C4-2B (cell line): ENCODE results near the gene UGT2B11.
"Not testable (repeated sequence)": the region's sequence is repeated elsewhere in the genome, so short reads cannot be mapped to it uniquely, and the experiment has no call there.

ENCODE experiments used
- H3K27ac ChIP-seq: fragments of 450-650 bp; 2 replicates; pipeline ENCODE4 v1.5.1; 2017
- CTCF ChIP-seq: fragments of 450-650 bp; conservative IDR thresholded peaks from 2 replicates; pipeline ENCODE4 v1.5.1; 2017; ENCODE audit warnings: mild to moderate bottlenecking
- ZFX ChIP-seq: fragments of 450-650 bp; IDR thresholded peaks from 2 replicates; pipeline ENCODE4 v1.6.1; 2017

The UGT2B11 gene

GRCh38 chr4:69214716-69215115 is at the start of gene UGT2B11:
Gene UGT2B11, minus strand, starts transcription at chr4:69214748. Its CDS starts 26 bp downstream, at chr4:69214722.
- TF ChIP-seq CTCF (no peak), ZFX (no peak)
- H3K27ac ChIP-seq: no peak within 1 kb of the TSS

DNA sequence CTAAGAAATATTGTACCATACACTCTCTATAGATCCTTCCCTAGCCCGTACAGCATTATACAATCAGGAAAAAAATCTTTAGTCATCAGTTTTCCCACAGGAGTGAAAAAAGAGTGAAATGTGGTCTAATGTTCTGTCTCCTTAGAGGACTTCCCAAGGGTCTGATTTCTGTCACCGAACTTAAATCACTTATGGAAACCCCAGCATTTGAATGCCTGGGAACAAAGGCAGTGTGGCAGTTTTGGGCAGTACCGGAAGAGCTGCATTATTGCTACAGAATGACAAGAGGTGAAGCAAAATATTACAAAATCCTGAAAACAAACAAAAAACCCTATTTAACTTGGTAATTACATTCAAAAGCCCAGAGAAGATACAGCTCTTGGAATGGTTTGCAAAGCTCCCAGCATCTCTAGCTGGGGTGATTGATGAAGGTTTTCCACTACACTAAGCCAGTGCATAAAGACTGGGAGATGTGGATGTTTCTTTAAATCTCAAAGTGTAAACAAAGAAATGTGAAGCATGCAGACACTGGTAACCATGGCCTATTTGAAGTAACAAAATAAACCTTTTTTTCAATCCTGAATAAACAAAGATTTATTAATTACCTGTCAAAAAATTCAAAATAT is 38.7 kb upstream of the UGT2B11 start:
- not testable (repeated sequence) for H3K27ac ChIP-seq

DNA sequence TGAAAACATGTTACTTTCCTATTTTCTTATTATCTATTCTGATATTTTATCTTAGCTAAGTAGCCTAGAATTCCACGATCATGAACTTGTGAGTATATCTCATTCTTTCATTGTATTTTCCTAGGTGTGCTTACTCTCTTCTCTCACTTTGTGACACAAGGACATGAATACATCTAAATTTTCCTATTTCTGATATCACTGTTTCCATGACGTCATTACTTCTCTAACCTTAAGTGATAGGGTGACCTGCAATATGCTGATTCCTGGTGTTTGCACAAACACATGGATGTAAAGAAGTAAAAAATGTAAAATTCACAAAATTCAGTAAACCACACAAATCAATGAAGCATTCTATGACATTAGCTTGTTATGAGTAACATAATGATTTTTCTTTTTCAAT is 36.3 kb upstream of the UGT2B11 start:
- not testable (repeated sequence) for H3K27ac ChIP-seq

DNA sequence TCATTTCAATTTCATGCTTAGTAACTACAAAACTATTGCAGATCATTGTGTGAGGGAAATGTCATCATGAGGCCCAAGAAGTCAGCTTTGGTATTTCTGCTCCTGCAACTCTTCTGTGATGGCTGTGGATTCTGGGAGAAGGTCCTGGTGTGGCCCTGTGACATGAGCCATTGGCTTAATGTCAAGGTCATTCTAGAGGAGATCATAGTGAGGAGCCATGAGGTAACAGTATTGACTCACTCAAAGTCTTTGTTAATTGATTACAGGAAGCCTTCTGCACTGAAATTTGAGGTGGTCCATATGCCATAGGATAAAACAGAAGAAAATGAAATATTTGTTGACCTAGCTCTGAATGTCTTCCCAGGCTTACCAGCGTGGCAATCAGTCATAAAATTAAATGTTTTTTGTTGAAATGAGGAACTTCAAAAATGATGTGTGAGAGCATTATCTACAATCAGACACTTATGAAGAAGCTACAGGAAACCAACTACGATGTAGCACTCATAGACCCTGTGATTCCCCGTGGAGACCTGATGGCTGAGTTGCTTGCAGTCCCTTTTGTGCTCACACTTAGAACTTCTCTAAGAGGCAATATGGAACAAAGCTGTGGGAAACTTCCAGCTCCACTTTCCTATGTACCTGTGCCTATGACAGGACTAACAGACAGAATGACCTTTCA is 28.2 kb upstream of the UGT2B11 start:
- not testable (repeated sequence) for H3K27ac ChIP-seq

- H3K27ac ChIP-seq: not testable (repeated sequence)
Measured at GRCh38 chr4:69241746-69242145, 27.2 kb upstream of the UGT2B11 start.

DNA sequence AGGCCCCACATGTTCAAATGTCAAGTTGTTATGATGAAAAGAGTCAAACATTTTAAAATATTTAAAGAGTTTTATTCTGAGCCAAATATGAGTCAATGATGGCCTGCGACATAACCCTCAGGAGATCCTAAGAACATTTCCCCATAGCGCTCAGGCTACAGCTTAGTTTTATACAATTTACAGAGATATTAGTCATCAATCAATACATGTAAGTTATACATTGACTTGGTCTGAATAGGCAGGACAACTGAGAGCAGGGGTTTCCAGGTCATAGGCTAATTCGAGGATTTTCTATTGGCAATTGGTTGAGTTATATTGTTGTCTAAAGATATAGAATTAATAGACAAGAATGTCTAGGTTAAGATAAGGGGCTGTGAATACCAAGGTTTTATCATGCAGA is 26.2 kb upstream of the UGT2B11 start:
- not testable (repeated sequence) for H3K27ac ChIP-seq

- TF ChIP-seq CTCF: 0 out of 2 replicates have a peak, but pooled peaks have one; percentile 5
- no peak for TF ChIP-seq ZFX
Measured at GRCh38 chr4:69239557-69240168, 25.1 kb upstream of the UGT2B11 start.

DNA sequence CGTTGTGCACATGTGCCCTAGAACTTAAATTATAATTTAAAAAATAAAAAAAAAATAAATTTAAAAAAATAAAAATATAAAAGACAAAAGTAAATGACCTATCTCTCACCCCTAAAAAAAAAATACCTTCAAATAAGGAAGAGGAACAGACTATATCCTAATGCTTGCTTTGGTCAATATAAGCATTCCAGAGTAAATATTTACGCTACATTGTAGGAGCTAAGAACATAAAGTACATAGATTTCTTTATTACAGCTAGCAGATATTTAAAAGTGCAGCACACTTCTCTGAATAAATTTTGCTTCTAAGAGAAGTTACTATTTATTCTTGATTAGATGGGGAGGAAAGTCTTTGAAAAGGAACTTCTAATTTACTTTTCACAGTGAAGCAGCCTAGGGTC is 24.5 kb upstream of the UGT2B11 start:
- no peak overlapping the region; the same call in 1 of the 2 replicates for H3K27ac ChIP-seq
- TF ChIP-seq ZFX (no peak), CTCF (no peak)

More at GRCh38 chr4:69239557-69240168, 25.1 kb upstream of the UGT2B11 start:
- peak overlapping the region; percentile 60; the same call in 1 of the 2 replicates for H3K27ac ChIP-seq

DNA sequence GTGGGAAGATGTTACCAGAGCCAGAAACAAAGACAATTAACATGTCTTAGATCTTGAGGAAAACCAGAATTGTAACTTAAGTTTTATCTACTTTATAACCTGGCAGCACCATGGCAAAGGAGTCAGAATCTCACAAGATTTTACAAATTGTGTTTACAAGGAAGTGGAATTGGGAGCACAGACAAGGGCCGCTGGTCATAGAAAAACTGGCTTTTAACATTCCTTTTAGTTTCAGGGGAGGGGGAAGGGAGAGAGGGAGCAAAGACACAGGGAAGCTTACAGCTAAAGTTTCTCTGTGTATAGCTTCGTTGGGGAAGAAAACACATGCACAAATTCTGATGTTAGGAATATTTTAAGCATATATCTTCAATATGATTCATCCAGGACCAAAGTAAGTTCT is 10.3 kb upstream of the UGT2B11 start:
- TF ChIP-seq ZFX (no peak), CTCF (no peak)
- no peak overlapping the region for H3K27ac ChIP-seq

GRCh38 chr4:69223277-69223676 is 8.7 kb upstream of the UGT2B11 start:
- 0 out of 2 replicates have a peak, but pooled peaks have one; percentile 10 for TF ChIP-seq CTCF
- not testable (repeated sequence) for H3K27ac ChIP-seq

DNA sequence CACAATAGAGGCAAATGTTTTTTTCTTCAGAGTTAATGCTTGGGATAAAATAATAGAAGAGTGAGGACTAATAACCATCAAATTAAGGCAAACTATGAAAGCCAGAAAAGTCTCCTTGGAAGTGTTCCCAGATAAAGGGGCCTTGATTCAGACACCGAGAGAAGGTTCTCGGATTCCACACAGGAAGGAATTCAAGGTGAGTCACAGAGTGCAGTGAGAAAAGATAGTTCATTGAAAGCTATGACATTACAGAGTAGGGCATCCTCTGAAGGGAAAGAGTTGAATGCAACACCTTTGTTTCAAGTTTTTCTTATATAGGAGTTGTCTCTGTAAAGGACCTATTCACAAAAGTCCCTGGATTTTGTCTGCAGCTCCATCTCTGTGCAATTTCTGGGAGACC is 3.9 kb upstream of the UGT2B11 start:
- not testable (repeated sequence) for H3K27ac ChIP-seq
